ENCODE measurements around the gene GSE1. TPM values are rescaled to one million over a fixed set of nuclear protein-coding genes. Genes with fewer than 3 reads are reported as not detected.

Gene GSE1
- total and polyA plus RNA-seq, 2 of the 13 experiments (the other 11 are each of a cell fraction or from before 2014, with no cell fraction given), result 16.1 to 31.2 TPM

GRCh38 chr16:85615014-85615851 is 2.1 kb downstream of the GSE1 start (continued):
- peak; percentile 57; the same call in 1 of the 2 replicates for TF ChIP-seq ZNF609 (CRISPR knock-in tag; IDR thresholded peaks at IDR 0.05; ENCODE audit: borderline replicate concordance)
- peak; percentile 83; the same call in 1 of the 2 replicates for TF ChIP-seq IKZF5 (CRISPR knock-in tag; IDR thresholded peaks at IDR 0.05)
- 0 out of 2 replicates have a peak, but pooled peaks have one; percentile 28 for TF ChIP-seq PRDM10 (CRISPR knock-in tag; IDR thresholded peaks at IDR 0.05; ENCODE audit: low read depth)
- peak; percentile 53; the same call in 1 of the 2 replicates for TF ChIP-seq MXD3 (CRISPR knock-in tag; IDR thresholded peaks at IDR 0.05)
- peak; percentile 14; the same call in 1 of the 2 replicates for TF ChIP-seq MED1 (CRISPR knock-in tag; IDR thresholded peaks at IDR 0.05)
- TF ChIP-seq DZIP1 (CRISPR knock-in tag; IDR thresholded peaks at IDR 0.05), result 0 out of 2 replicates have a peak, but pooled peaks have one; percentile 61
- TF ChIP-seq SOX6 (IDR thresholded peaks at IDR 0.05), result no peak
- 0 out of 2 replicates have a peak, but pooled peaks have one; percentile 42 for TF ChIP-seq SOX6 (CRISPR knock-in tag; IDR thresholded peaks at IDR 0.05)
- peak; percentile 74 for TF ChIP-seq TAF1 (CRISPR knock-in tag; IDR thresholded peaks at IDR 0.05)
- TF ChIP-seq HES4 (CRISPR knock-in tag; IDR thresholded peaks at IDR 0.05; ENCODE audit: borderline replicate concordance), result 0 out of 2 replicates have a peak, but pooled peaks have one; percentile 48
- TF ChIP-seq ZNF546 (CRISPR knock-in tag; conservative IDR thresholded peaks at IDR 0.05), result peak; percentile 87; the same call in 1 of the 2 replicates
- no peak for TF ChIP-seq GPN1 (CRISPR knock-in tag; IDR thresholded peaks at IDR 0.05; ENCODE audit: borderline replicate concordance)
- no peak for TF ChIP-seq ZNF235 (CRISPR knock-in tag; IDR thresholded peaks at IDR 0.05; ENCODE audit: borderline replicate concordance)
